GM12878 (cell line): Measurements from ENCODE around the gene ZNF670.

Source experiments
- CBFB ChIP-seq: IDR thresholded peaks from 2 replicates; pipeline ENCODE4 v1.6.1; 2016; ENCODE audit warnings: antibody characterized with exemption, low read depth
- CBX5 ChIP-seq: sonication (generic); IDR thresholded peaks from 2 replicates; pipeline ENCODE4 v1.6.1; 2016; ENCODE audit warnings: low read depth, moderate library complexity, mild to moderate bottlenecking, inconsistent platforms
- EP300 ChIP-seq, 2 experiments: fragments of 150-350 bp in 1 of 2; IDR thresholded peaks; 2 replicates each; pipeline ENCODE4 v1.6.1; 2011 to 2012; ENCODE audit warnings: low read depth in 2 of 2, low read length in 2 of 2, borderline replicate concordance in 1 of 2, improper control_type of control experiment in 1 of 2, inconsistent platforms in 1 of 2; ENCODE audit not compliant: control insufficient read depth in 1 of 2
- HCFC1 ChIP-seq: fragments of 150-350 bp; IDR thresholded peaks from 2 replicates; pipeline ENCODE4 v1.6.1; 2014; ENCODE audit warnings: low read length
- IKZF1 ChIP-seq: fragments of 450-650 bp; conservative IDR thresholded peaks from 2 replicates; pipeline ENCODE4 v1.6.1; 2017; ENCODE audit warnings: antibody characterized with exemption, mild to moderate bottlenecking
- KLF5 ChIP-seq: fragments of 450-650 bp; IDR thresholded peaks from 2 replicates; pipeline ENCODE4 v1.6.1; 2014; ENCODE audit warnings: mild to moderate bottlenecking; ENCODE audit not compliant: partially characterized antibody
- RAD21 ChIP-seq: IDR thresholded peaks from 2 replicates; pipeline ENCODE4 v1.6.1; 2011; ENCODE audit warnings: mild to moderate bottlenecking, low read depth, low read length, moderate library complexity; ENCODE audit not compliant: insufficient read depth
- TF ChIP-seq, protein P1 (sequence below), 3 experiments: IDR thresholded peaks in 2 of 3; conservative IDR thresholded peaks in 1 of 3; 2 replicates each; pipeline ENCODE4 v1.5.1; 2011; ENCODE audit warnings: low read depth in 3 of 3, low read length in 3 of 3, mild to moderate bottlenecking in 3 of 3, control low read depth in 2 of 3, moderate library complexity in 2 of 3, inconsistent platforms in 1 of 3, mixed read lengths in 1 of 3; ENCODE audit not compliant: control insufficient read depth in 2 of 3, insufficient read depth in 1 of 3; ENCODE audit errors: extremely low read depth in 1 of 3
- TF ChIP-seq, protein P2 (sequence below): IDR thresholded peaks from 2 replicates; pipeline ENCODE4 v1.6.1; 2012; ENCODE audit warnings: low read length, inconsistent platforms
- TF ChIP-seq, protein P3 (sequence below): IDR thresholded peaks from 2 replicates; pipeline ENCODE4 v1.6.1; 2011; ENCODE audit warnings: mild to moderate bottlenecking, low read depth, low read length, moderate library complexity; ENCODE audit not compliant: insufficient replicate concordance

DNA sequence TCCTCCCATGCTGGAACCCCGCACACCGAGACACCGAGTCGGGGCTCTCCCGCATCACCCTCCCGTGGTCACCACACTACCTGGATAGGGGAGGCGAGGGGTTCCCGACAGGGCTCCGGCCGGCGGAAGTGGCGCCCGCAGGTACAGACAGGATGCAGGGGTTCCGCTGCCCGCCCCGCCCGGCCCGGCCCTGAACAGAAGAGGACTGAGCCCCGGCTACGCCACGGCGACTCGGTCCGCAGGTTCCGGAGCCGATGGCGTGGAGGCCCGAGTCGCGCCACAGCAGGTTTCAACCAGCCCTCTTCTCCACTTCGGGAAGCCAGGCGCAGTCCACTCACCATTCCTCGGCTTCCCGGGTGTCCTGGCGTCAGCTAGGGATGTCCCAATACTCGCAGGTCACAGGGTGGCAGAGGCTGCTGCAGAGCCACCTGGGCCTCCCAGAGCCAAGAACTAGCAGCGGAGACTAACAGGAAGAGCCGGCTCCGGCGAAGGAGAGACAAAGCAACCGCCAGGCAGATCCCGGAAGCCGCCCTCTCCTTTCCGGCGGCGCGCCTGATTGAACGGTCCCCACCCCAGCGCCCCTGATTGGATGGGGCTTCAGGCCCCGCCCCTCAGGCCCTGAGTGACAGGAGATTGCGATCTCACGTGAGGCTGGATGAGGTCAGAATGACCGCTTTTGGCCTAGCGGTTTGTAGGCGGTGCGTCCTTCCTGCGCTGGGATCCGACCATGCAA, 25.4 kb upstream of the ZNF670 start, which contains the start of gene ZNF669:
- TF ChIP-seq, protein P1, sequence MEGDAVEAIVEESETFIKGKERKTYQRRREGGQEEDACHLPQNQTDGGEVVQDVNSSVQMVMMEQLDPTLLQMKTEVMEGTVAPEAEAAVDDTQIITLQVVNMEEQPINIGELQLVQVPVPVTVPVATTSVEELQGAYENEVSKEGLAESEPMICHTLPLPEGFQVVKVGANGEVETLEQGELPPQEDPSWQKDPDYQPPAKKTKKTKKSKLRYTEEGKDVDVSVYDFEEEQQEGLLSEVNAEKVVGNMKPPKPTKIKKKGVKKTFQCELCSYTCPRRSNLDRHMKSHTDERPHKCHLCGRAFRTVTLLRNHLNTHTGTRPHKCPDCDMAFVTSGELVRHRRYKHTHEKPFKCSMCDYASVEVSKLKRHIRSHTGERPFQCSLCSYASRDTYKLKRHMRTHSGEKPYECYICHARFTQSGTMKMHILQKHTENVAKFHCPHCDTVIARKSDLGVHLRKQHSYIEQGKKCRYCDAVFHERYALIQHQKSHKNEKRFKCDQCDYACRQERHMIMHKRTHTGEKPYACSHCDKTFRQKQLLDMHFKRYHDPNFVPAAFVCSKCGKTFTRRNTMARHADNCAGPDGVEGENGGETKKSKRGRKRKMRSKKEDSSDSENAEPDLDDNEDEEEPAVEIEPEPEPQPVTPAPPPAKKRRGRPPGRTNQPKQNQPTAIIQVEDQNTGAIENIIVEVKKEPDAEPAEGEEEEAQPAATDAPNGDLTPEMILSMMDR (IDR thresholded peaks at IDR 0.05 in 2 of 3, conservative IDR thresholded peaks at IDR 0.05 in 1 of 3; ENCODE audit: control insufficient read depth in 2 of 3, extremely low read depth in 1 of 3, insufficient read depth in 1 of 3, low read depth in 3 of 3, low read length in 3 of 3), result no peak
- TF ChIP-seq, protein P2, sequence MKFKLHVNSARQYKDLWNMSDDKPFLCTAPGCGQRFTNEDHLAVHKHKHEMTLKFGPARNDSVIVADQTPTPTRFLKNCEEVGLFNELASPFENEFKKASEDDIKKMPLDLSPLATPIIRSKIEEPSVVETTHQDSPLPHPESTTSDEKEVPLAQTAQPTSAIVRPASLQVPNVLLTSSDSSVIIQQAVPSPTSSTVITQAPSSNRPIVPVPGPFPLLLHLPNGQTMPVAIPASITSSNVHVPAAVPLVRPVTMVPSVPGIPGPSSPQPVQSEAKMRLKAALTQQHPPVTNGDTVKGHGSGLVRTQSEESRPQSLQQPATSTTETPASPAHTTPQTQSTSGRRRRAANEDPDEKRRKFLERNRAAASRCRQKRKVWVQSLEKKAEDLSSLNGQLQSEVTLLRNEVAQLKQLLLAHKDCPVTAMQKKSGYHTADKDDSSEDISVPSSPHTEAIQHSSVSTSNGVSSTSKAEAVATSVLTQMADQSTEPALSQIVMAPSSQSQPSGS, result no peak
- TF ChIP-seq IKZF1, result peak; percentile 73
- TF ChIP-seq EP300 (IDR thresholded peaks at IDR 0.05; ENCODE audit: borderline replicate concordance in 1 of 2, control insufficient read depth in 1 of 2, low read depth in 2 of 2, low read length in 2 of 2), result no peak
- peak; percentile 67; the same call in 1 of the 2 replicates for TF ChIP-seq CBFB
- 0 out of 2 replicates have a peak, but pooled peaks have one; percentile 39 for TF ChIP-seq HCFC1
- TF ChIP-seq, protein P3, sequence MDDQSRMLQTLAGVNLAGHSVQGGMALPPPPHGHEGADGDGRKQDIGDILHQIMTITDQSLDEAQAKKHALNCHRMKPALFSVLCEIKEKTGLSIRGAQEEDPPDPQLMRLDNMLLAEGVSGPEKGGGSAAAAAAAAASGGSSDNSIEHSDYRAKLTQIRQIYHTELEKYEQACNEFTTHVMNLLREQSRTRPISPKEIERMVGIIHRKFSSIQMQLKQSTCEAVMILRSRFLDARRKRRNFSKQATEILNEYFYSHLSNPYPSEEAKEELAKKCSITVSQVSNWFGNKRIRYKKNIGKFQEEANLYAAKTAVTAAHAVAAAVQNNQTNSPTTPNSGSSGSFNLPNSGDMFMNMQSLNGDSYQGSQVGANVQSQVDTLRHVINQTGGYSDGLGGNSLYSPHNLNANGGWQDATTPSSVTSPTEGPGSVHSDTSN, result peak; percentile 96
- TF ChIP-seq RAD21, result no peak
- TF ChIP-seq KLF5, result peak; percentile 56
- TF ChIP-seq CBX5, result no peak
